ENCODE data around the gene TNFRSF1A. TPM values are rescaled to one million over a fixed set of nuclear protein-coding genes. Genes with fewer than 3 reads are reported as not detected.

The TNFRSF1A gene
- total and polyA plus RNA-seq, 12 donors, result 29.4 to 100 (median 39.2) TPM

- Histone ChIP-seq H3K9me3 (no peaks in the 10 kb centered on the region), H3K27me3 (no peaks in the 10 kb centered on the region), H3K36me3 (no peaks in the 10 kb centered on the region), H3K4me1 (peaks cover 10 to 59% (median 23%) of the 10 kb centered on the region in 9 donors), H3K4me3 (no peak overlapping the region), H3K27ac (no peak overlapping the region)
- no peak for TF ChIP-seq CTCF (IDR thresholded peaks at IDR 0.05)
- no peak for DNase-seq
- intact Hi-C loops (cut with DNase I), result loop anchor here in 1 of 10 donors (10.0 kb wide), 1 partner anchor 50 kb away; no protein-coding TSS in a partner anchor
- ATAC-seq, result no peak
- WGBS, 2 donors, result 74 to 83% methylated on average over 5 to 7 of the region's 7 CpGs
These were observed 32.9 kb upstream of the TNFRSF1A start for GRCh38 chr12:6374786-6375160.

GRCh38 chr12:6374028-6374785, 32.3 kb upstream of the TNFRSF1A start:
- WGBS, 2 donors, result 86 to 90% methylated on average over 24 of the region's 24 CpGs
- Histone ChIP-seq H3K4me1 (peaks cover 10 to 54% (median 23%) of the 10 kb centered on the region in 9 donors), H3K4me3 (no peak overlapping the region), H3K36me3 (no peaks in the 10 kb centered on the region), H3K9me3 (no peaks in the 10 kb centered on the region), H3K27ac (no peak overlapping the region), H3K27me3 (no peaks in the 10 kb centered on the region)
- intact Hi-C loops (cut with DNase I), result loop anchor here in 1 of 10 donors (10.0 kb wide), 1 partner anchor 49 kb away; no protein-coding TSS in a partner anchor
- TF ChIP-seq CTCF (IDR thresholded peaks at IDR 0.05), result no peak
- no peak for DNase-seq
- ATAC-seq, result no peak

- intact Hi-C loops (cut with DNase I), result loop anchor here in 1 of 10 donors (10.0 kb wide), 1 partner anchor 48 kb away; no protein-coding TSS in a partner anchor
- no peak for ATAC-seq
- WGBS, 2 donors, result 86 to 89% methylated on average over 14 of the region's 14 CpGs
- Histone ChIP-seq H3K4me1 (peaks cover 10 to 54% (median 23%) of the 10 kb centered on the region in 9 donors), H3K36me3 (no peaks in the 10 kb centered on the region), H3K9me3 (no peaks in the 10 kb centered on the region), H3K4me3 (no peak overlapping the region), H3K27me3 (no peaks in the 10 kb centered on the region), H3K27ac (peak overlapping the region in 3 of 10 donors; percentile 13 to 57 (median 53))
- TF ChIP-seq CTCF (IDR thresholded peaks at IDR 0.05), result no peak
- no peak for DNase-seq
These were observed 31.3 kb upstream of the TNFRSF1A start for GRCh38 chr12:6373022-6373787.

- no peak for ATAC-seq
These were observed 30.6 kb upstream of the TNFRSF1A start for GRCh38 chr12:6372403-6373003.

More at GRCh38 chr12:6372403-6373003, 30.6 kb upstream of the TNFRSF1A start:
- no peak overlapping the region for H3K4me3 ChIP-seq
- WGBS, 2 donors, result 58 to 60% methylated on average over 8 of the region's 8 CpGs
- H3K27me3 ChIP-seq, result no peaks in the 10 kb centered on the region
- DNase-seq, result no peak
- no peak for TF ChIP-seq CTCF (IDR thresholded peaks at IDR 0.05)
- intact Hi-C loops (cut with DNase I), result loop anchor here in 1 of 10 donors (10.0 kb wide), 1 partner anchor 48 kb away; no protein-coding TSS in a partner anchor
- no peaks in the 10 kb centered on the region for H3K9me3 ChIP-seq
- no peaks in the 10 kb centered on the region for H3K36me3 ChIP-seq
- H3K4me1 ChIP-seq, result peaks cover 8 to 54% (median 23%) of the 10 kb centered on the region in 9 donors
- H3K27ac ChIP-seq, result peak overlapping the region in 4 of 10 donors; percentile 9 to 57 (median 33)

Data from heart right ventricle (tissue), 16 donors.